Measurements from ENCODE around the gene RAB33B.

DNA sequence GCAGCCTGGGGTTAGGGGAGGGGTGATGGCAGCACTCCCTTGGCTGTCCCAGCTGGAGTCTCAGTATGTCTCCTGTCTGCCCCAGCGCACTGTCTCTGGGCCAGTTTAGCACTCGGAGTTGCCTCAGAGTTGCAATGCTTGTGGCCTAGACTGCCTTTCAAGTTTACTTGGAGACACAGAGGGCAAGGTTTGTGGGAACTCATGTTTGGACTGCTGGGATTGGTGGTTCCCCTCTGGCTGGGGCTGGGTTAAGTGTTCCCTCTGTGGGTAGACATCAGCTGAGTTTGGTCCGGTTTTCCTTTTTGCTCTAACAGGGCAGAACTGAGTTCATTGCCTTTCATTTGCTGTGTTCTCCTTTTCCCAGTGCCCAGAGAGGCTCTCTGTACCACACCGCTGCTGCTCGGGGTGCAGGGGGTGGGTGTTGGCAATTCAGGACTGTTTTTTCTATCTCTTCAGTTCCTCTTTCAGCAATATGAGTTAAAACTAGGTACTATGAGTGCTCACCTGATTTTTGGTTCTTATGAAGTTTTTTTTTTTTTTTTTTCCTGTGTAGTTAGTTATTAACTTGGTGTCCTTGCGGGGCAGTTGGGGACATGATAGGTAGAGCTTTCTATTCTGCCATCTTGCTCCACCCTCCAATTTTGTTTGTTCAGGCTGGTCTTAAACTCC, 17.2 kb downstream of the RAB33B start:
- TF ChIP-seq, protein P1, sequence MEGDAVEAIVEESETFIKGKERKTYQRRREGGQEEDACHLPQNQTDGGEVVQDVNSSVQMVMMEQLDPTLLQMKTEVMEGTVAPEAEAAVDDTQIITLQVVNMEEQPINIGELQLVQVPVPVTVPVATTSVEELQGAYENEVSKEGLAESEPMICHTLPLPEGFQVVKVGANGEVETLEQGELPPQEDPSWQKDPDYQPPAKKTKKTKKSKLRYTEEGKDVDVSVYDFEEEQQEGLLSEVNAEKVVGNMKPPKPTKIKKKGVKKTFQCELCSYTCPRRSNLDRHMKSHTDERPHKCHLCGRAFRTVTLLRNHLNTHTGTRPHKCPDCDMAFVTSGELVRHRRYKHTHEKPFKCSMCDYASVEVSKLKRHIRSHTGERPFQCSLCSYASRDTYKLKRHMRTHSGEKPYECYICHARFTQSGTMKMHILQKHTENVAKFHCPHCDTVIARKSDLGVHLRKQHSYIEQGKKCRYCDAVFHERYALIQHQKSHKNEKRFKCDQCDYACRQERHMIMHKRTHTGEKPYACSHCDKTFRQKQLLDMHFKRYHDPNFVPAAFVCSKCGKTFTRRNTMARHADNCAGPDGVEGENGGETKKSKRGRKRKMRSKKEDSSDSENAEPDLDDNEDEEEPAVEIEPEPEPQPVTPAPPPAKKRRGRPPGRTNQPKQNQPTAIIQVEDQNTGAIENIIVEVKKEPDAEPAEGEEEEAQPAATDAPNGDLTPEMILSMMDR (tag by site-specific recombination; IDR thresholded peaks at IDR 0.05): no peak
- TF ChIP-seq ZNF510 (tag by site-specific recombination; IDR thresholded peaks at IDR 0.05; ENCODE audit: insufficient replicate concordance) (no peak), MZF1 (tag by site-specific recombination; IDR thresholded peaks at IDR 0.05; ENCODE audit: borderline replicate concordance) (no peak), ZNF530 (tag by site-specific recombination; IDR thresholded peaks at IDR 0.05; ENCODE audit: low read depth) (no peak)
